Fibroblast of skin of right quadriceps (primary cell): ENCODE data around the gene DNMT3A.

Source experiments
- DNase-seq: peaks from one replicate; pipeline ENCODE4 v3.0.0-alpha.2; 2013

Gene DNMT3A

GRCh38 chr2:25303633-25304236 lies 38.0 kb downstream of the DNMT3A start:
- no peak for DNase-seq

- DNase-seq: no peak
Measured at GRCh38 chr2:25302758-25303375, 38.9 kb downstream of the DNMT3A start.

GRCh38 chr2:25301453-25302352 lies 40.0 kb downstream of the DNMT3A start:
- DNase-seq: peak; percentile 80

- no peak for DNase-seq
Measured at GRCh38 chr2:25300001-25300400, 41.7 kb downstream of the DNMT3A start.

GRCh38 chr2:25298776-25299431 lies 42.8 kb downstream of the DNMT3A start:
- DNase-seq: no peak

GRCh38 chr2:25297738-25298137 lies 44.0 kb downstream of the DNMT3A start:
- no peak for DNase-seq

GRCh38 chr2:25295621-25296020 lies 46.1 kb downstream of the DNMT3A start:
- no peak for DNase-seq

GRCh38 chr2:25294573-25295462 lies 46.9 kb downstream of the DNMT3A start:
- peak; percentile 22 for DNase-seq

GRCh38 chr2:25293958-25294562 lies 47.7 kb downstream of the DNMT3A start:
- DNase-seq: no peak

- no peak for DNase-seq
Measured at GRCh38 chr2:25293145-25293544, 48.6 kb downstream of the DNMT3A start.

- no peak for DNase-seq
Measured at GRCh38 chr2:25292408-25292807, 49.3 kb downstream of the DNMT3A start.

- no peak for DNase-seq
Measured at GRCh38 chr2:25290811-25291495, 50.8 kb downstream of the DNMT3A start.

GRCh38 chr2:25286723-25287483 lies 54.8 kb downstream of the DNMT3A start:
- DNase-seq: no peak

- no peak for DNase-seq
Measured at GRCh38 chr2:25286025-25286400, 55.7 kb downstream of the DNMT3A start.

- DNase-seq: no peak
Measured at GRCh38 chr2:25285265-25286024, 56.3 kb downstream of the DNMT3A start.

- no peak for DNase-seq
Measured at GRCh38 chr2:25284756-25285155, 57.0 kb downstream of the DNMT3A start.

GRCh38 chr2:25283921-25284320 lies 57.8 kb downstream of the DNMT3A start:
- DNase-seq: no peak

GRCh38 chr2:25281941-25282340 lies 59.8 kb downstream of the DNMT3A start:
- no peak for DNase-seq

- DNase-seq: no peak
Measured at GRCh38 chr2:25281522-25281921, 60.2 kb downstream of the DNMT3A start.
